ENCODE measurements around the gene ARMCX1. TPM values are rescaled to one million over a fixed set of nuclear protein-coding genes. Genes with fewer than 3 reads are reported as not detected.

ARMCX1 gene
- 32.0 and 46.3 TPM in 2 replicates for total RNA-seq

GRCh38 chrX:101550362-101550750, at the start of gene ARMCX1:
TSS of gene ARMCX1 (plus strand) at chrX:101550547. CDS start at chrX:101552931, 2,384 bp downstream.

Other genes starting within 250 kb of the ARMCX1 start
- 4.2 and 6.9 TPM in 2 replicates for gene TIMM8A, start 201.8 kb upstream of the ARMCX1 start, total RNA-seq
- gene BTK, start 164.4 kb upstream of the ARMCX1 start, total RNA-seq = not detected in 2 replicates
- gene RPL36A, start 159.5 kb upstream of the ARMCX1 start, total RNA-seq = 617 and 649 TPM in 2 replicates
- 28.8 and 97.4 TPM in 2 replicates for gene GLA, start 142.6 kb upstream of the ARMCX1 start, total RNA-seq
- gene HNRNPH2, start 142.3 kb upstream of the ARMCX1 start, total RNA-seq = 64.2 and 69.8 TPM in 2 replicates
- gene ARMCX4, start 65.1 kb upstream of the ARMCX1 start, total RNA-seq = 8.3 and 10.5 TPM in 2 replicates
- 29.0 and 35.9 TPM in 2 replicates for gene ARMCX6, start 67.5 kb downstream of the ARMCX1 start, total RNA-seq
- 111 and 147 TPM in 2 replicates for gene ARMCX3, start 72.6 kb downstream of the ARMCX1 start, total RNA-seq
- 131 and 151 TPM in 2 replicates for gene ARMCX2, start 109.3 kb downstream of the ARMCX1 start, total RNA-seq

Measured in smooth muscle cell of the umbilical artery (primary cell).